Measurements from ENCODE around the gene TUBAL3.

TUBAL3 gene

GRCh38 chr10:5376450-5376849 is 28.2 kb downstream of the TUBAL3 start:
- Histone ChIP-seq H3K79me2 (ENCODE audit: low read length) (no peaks in the 10 kb centered on the region), H3K36me3 (replicated peaks; ENCODE audit: low read depth, low read length) (no peaks in the 10 kb centered on the region), H3K9ac (ENCODE audit: low read length) (no peak overlapping the region), H3K27ac (ENCODE audit: low read length) (no peak overlapping the region), H3K4me2 (ENCODE audit: low read length) (no peak overlapping the region), H2AFZ (ENCODE audit: low read depth, low read length) (no peak overlapping the region), H3K9me3 (ENCODE audit: insufficient read depth, low read length) (no peaks in the 10 kb centered on the region), H3K27me3 (ENCODE audit: low read depth, low read length) (no peaks in the 10 kb centered on the region), H3K4me3 (ENCODE audit: low read length) (no peak overlapping the region), H3K4me1 (ENCODE audit: low read length) (no peaks in the 10 kb centered on the region), H4K20me1 (ENCODE audit: insufficient read depth, low read length) (no peaks in the 10 kb centered on the region)
- TF ChIP-seq EZH2phosphoT487 (IDR thresholded peaks at IDR 0.05; ENCODE audit: low read depth) (no peak), CTCF (IDR thresholded peaks at IDR 0.05; ENCODE audit: low read depth, low read length) (no peak)

GRCh38 chr10:5373891-5374611 is 30.6 kb downstream of the TUBAL3 start:
- Histone ChIP-seq H3K4me3 (ENCODE audit: low read length) (no peak overlapping the region), H3K4me1 (ENCODE audit: low read length) (no peaks in the 10 kb centered on the region), H4K20me1 (ENCODE audit: insufficient read depth, low read length) (no peaks in the 10 kb centered on the region), H3K4me2 (ENCODE audit: low read length) (no peak overlapping the region), H3K36me3 (replicated peaks; ENCODE audit: low read depth, low read length) (no peaks in the 10 kb centered on the region), H2AFZ (ENCODE audit: low read depth, low read length) (no peak overlapping the region), H3K27ac (ENCODE audit: low read length) (no peak overlapping the region), H3K9me3 (ENCODE audit: insufficient read depth, low read length) (no peaks in the 10 kb centered on the region), H3K27me3 (ENCODE audit: low read depth, low read length) (no peaks in the 10 kb centered on the region), H3K9ac (ENCODE audit: low read length) (no peak overlapping the region), H3K79me2 (ENCODE audit: low read length) (no peaks in the 10 kb centered on the region)
- TF ChIP-seq CTCF (IDR thresholded peaks at IDR 0.05; ENCODE audit: low read depth, low read length) (no peak), EZH2phosphoT487 (IDR thresholded peaks at IDR 0.05; ENCODE audit: low read depth) (no peak)

- Histone ChIP-seq H4K20me1 (ENCODE audit: insufficient read depth, low read length) (no peaks in the 10 kb centered on the region), H3K36me3 (replicated peaks; ENCODE audit: low read depth, low read length) (no peaks in the 10 kb centered on the region), H3K27ac (ENCODE audit: low read length) (no peak overlapping the region), H3K9ac (ENCODE audit: low read length) (no peak overlapping the region), H3K4me2 (ENCODE audit: low read length) (no peak overlapping the region), H2AFZ (ENCODE audit: low read depth, low read length) (no peak overlapping the region), H3K79me2 (ENCODE audit: low read length) (no peaks in the 10 kb centered on the region), H3K9me3 (ENCODE audit: insufficient read depth, low read length) (no peaks in the 10 kb centered on the region), H3K4me3 (ENCODE audit: low read length) (no peak overlapping the region), H3K4me1 (ENCODE audit: low read length) (no peaks in the 10 kb centered on the region), H3K27me3 (ENCODE audit: low read depth, low read length) (no peaks in the 10 kb centered on the region)
- no peak for TF ChIP-seq EZH2phosphoT487 (IDR thresholded peaks at IDR 0.05; ENCODE audit: low read depth)
- no peak for TF ChIP-seq CTCF (IDR thresholded peaks at IDR 0.05; ENCODE audit: low read depth, low read length)
These were observed 31.3 kb downstream of the TUBAL3 start for GRCh38 chr10:5373307-5373706.

GRCh38 chr10:5370493-5371352 is 33.9 kb downstream of the TUBAL3 start:
- H3K9ac ChIP-seq (ENCODE audit: low read length): no peak overlapping the region
- no peak overlapping the region for H2AFZ ChIP-seq (ENCODE audit: low read depth, low read length)
- H3K36me3 ChIP-seq (replicated peaks; ENCODE audit: low read depth, low read length): no peaks in the 10 kb centered on the region
- TF ChIP-seq CTCF (IDR thresholded peaks at IDR 0.05; ENCODE audit: low read depth, low read length) (no peak), EZH2phosphoT487 (IDR thresholded peaks at IDR 0.05; ENCODE audit: low read depth) (no peak)
- no peaks in the 10 kb centered on the region for H3K9me3 ChIP-seq (ENCODE audit: insufficient read depth, low read length)
- no peak overlapping the region for H3K4me2 ChIP-seq (ENCODE audit: low read length)
- H3K79me2 ChIP-seq (ENCODE audit: low read length): no peaks in the 10 kb centered on the region
- no peak overlapping the region for H3K27ac ChIP-seq (ENCODE audit: low read length)
- no peaks in the 10 kb centered on the region for H3K4me1 ChIP-seq (ENCODE audit: low read length)
- peaks cover 15% of the 10 kb centered on the region for H3K27me3 ChIP-seq (ENCODE audit: low read depth, low read length)
- no peaks in the 10 kb centered on the region for H4K20me1 ChIP-seq (ENCODE audit: insufficient read depth, low read length)
- H3K4me3 ChIP-seq (ENCODE audit: low read length): no peak overlapping the region
